Neural cell (in vitro differentiated cells): ENCODE data around the gene ERC2. TPM values are rescaled to one million over a fixed set of nuclear protein-coding genes. Genes with fewer than 3 reads are reported as not detected.

Experiments
- H2AFZ ChIP-seq: fragments of 200-600, 300-800 bp; sonication (generic), shearing (Covaris generic); 2 replicates; pipeline ENCODE4 v1.6.0; 2014; ENCODE audit warnings: low read depth, mild to moderate bottlenecking, antibody characterized with exemption, low read length, moderate library complexity
- H3F3A ChIP-seq: fragments of 200-600 bp; shearing (Covaris generic); 2 replicates; pipeline ENCODE4 v1.6.1; 2016; ENCODE audit warnings: mild to moderate bottlenecking, moderate library complexity, mixed read lengths, antibody characterized with exemption, low read length; ENCODE audit not compliant: insufficient read depth, poor library complexity, severe bottlenecking
- H3K27ac ChIP-seq: fragments of 200-600, 300-800 bp; sonication (generic), shearing (Covaris generic); 2 replicates; pipeline ENCODE4 v1.5.1; 2014; ENCODE audit warnings: mild to moderate bottlenecking, low read length, moderate library complexity
- H3K27me3 ChIP-seq: fragments of 300-800, 200-600 bp; sonication (generic), shearing (Covaris generic); 2 replicates; pipeline ENCODE4 v1.6.0; 2014; ENCODE audit warnings: mild to moderate bottlenecking, low read depth, low read length, moderate library complexity; ENCODE audit not compliant: insufficient read depth
- H3K36me3 ChIP-seq: fragments of 300-800, 200-600 bp; sonication (generic), shearing (Covaris generic); 2 replicates; pipeline ENCODE4 v1.5.1; 2014; ENCODE audit warnings: mild to moderate bottlenecking, antibody characterized with exemption, low read length, moderate library complexity; ENCODE audit not compliant: insufficient read depth
- H3K4me2 ChIP-seq: fragments of 300-800, 200-600 bp; sonication (generic), shearing (Covaris generic); 2 replicates; pipeline ENCODE4 v1.6.0; 2014; ENCODE audit warnings: mild to moderate bottlenecking, low read length
- H3K4me3 ChIP-seq: fragments of 300-800, 200-600 bp; sonication (generic), shearing (Covaris generic); 2 replicates; pipeline ENCODE4 v1.5.1; 2014; ENCODE audit warnings: mild to moderate bottlenecking, low read length, moderate library complexity
- H3K79me2 ChIP-seq: fragments of 200-600 bp; shearing (Covaris generic); replicated peaks from 2 replicates; pipeline ENCODE4 v1.6.0; 2014; ENCODE audit warnings: mild to moderate bottlenecking, low read length, moderate library complexity; ENCODE audit not compliant: insufficient read depth
- H3K9ac ChIP-seq: fragments of 300-800, 200-600 bp; sonication (generic), shearing (Covaris generic); 2 replicates; pipeline ENCODE4 v1.6.1; 2016; ENCODE audit warnings: mild to moderate bottlenecking, low read length, mixed read lengths
- H3K9me2 ChIP-seq: fragments of 200-600 bp; shearing (Covaris generic); 2 replicates; pipeline ENCODE4 v1.6.1; 2016; ENCODE audit warnings: mild to moderate bottlenecking, low read length, mixed read lengths; ENCODE audit not compliant: insufficient read depth
- H3K9me3 ChIP-seq: fragments of 200-600, 300-800 bp; sonication (generic), shearing (Covaris generic); 2 replicates; pipeline ENCODE4 v1.6.1; 2016; ENCODE audit warnings: mild to moderate bottlenecking, mixed run types, low read length, moderate library complexity, mixed read lengths
- H4K20me1 ChIP-seq: fragments of 200-600 bp; shearing (Covaris generic); 2 replicates; pipeline ENCODE4 v1.6.1; 2016; ENCODE audit warnings: mild to moderate bottlenecking, mixed run types; ENCODE audit not compliant: insufficient read depth
- EP300 ChIP-seq: fragments of 450-650 bp; conservative IDR thresholded peaks from 2 replicates; pipeline ENCODE4 v1.6.1; 2014; ENCODE audit warnings: antibody characterized with exemption, mild to moderate bottlenecking, moderate library complexity; ENCODE audit not compliant: poor library complexity, severe bottlenecking
- EZH2 ChIP-seq: fragments of 200-600, 300-800 bp; shearing (Covaris generic), sonication (generic); IDR thresholded peaks from 2 replicates; pipeline ENCODE4 v1.6.1; 2014; ENCODE audit warnings: antibody characterized with exemption, low read length, borderline replicate concordance, mild to moderate bottlenecking; ENCODE audit not compliant: insufficient read depth, poor library complexity, severe bottlenecking
- MXI1 ChIP-seq: fragments of 450-650 bp; conservative IDR thresholded peaks from 2 replicates; pipeline ENCODE4 v1.6.1; 2014; ENCODE audit warnings: antibody characterized with exemption, mild to moderate bottlenecking; ENCODE audit not compliant: poor library complexity, severe bottlenecking
- POLR2AphosphoS5 ChIP-seq: IDR thresholded peaks from 2 replicates; pipeline ENCODE4 v1.6.1; 2012
- RAD21 ChIP-seq: fragments of 450-650 bp; conservative IDR thresholded peaks from 2 replicates; pipeline ENCODE4 v1.6.1; 2014; ENCODE audit warnings: antibody characterized with exemption, mild to moderate bottlenecking, moderate library complexity
- SMC3 ChIP-seq: fragments of 450-650 bp; conservative IDR thresholded peaks from 2 replicates; pipeline ENCODE4 v1.6.1; 2014; ENCODE audit warnings: antibody characterized with exemption, mild to moderate bottlenecking, moderate library complexity; ENCODE audit not compliant: poor library complexity
- TAF1 ChIP-seq: IDR thresholded peaks from 2 replicates; pipeline ENCODE4 v1.6.1; 2012; ENCODE audit warnings: low read depth
- polyA plus RNA-seq: library from polyadenylated mRNA; depleted of rRNA; stranded (reverse); fragments of >200 nt; gene quantifications from 2 replicates; pipeline ENCODE4 v1.2.3, GENCODE V29; 2014
- TF ChIP-seq, protein P1 (sequence below): fragments of 450-650 bp; IDR thresholded peaks from 2 replicates; pipeline ENCODE4 v1.5.1; 2014; ENCODE audit warnings: antibody characterized with exemption, mild to moderate bottlenecking, moderate library complexity; ENCODE audit not compliant: poor library complexity, severe bottlenecking
- TF ChIP-seq, protein P2 (sequence below): IDR thresholded peaks from 2 replicates; pipeline ENCODE4 v1.6.1; 2012; ENCODE audit warnings: borderline replicate concordance

Gene ERC2
- polyA plus RNA-seq, 1 donor from 2014 or later: 60.4 TPM

DNA sequence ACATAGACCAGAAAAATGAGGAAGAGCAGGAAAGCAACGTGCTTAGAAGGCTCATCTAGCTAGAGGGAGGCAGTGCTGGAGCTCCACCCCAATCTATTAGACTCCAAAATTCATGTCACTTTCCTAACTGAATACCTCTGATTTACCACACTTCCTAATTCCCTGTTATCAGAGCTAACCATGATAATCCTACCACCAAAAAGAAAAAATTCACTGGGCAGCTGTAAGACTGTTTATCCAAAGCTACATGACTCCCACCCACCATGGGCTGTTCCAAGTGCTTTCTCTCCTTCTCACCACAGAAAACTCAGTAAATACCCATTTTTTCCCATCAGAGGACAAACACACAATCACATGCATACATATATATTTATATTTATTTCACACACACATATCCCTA lies 501.7 kb downstream of the ERC2 start:
- no peak overlapping the region for H3K4me3 ChIP-seq
- TF ChIP-seq MXI1 (no peak), EZH2 (no peak), RAD21 (no peak), EP300 (no peak), POLR2AphosphoS5 (no peak), TAF1 (no peak), SMC3 (no peak)
- TF ChIP-seq, protein P1, sequence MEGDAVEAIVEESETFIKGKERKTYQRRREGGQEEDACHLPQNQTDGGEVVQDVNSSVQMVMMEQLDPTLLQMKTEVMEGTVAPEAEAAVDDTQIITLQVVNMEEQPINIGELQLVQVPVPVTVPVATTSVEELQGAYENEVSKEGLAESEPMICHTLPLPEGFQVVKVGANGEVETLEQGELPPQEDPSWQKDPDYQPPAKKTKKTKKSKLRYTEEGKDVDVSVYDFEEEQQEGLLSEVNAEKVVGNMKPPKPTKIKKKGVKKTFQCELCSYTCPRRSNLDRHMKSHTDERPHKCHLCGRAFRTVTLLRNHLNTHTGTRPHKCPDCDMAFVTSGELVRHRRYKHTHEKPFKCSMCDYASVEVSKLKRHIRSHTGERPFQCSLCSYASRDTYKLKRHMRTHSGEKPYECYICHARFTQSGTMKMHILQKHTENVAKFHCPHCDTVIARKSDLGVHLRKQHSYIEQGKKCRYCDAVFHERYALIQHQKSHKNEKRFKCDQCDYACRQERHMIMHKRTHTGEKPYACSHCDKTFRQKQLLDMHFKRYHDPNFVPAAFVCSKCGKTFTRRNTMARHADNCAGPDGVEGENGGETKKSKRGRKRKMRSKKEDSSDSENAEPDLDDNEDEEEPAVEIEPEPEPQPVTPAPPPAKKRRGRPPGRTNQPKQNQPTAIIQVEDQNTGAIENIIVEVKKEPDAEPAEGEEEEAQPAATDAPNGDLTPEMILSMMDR: no peak
- TF ChIP-seq, protein P2, sequence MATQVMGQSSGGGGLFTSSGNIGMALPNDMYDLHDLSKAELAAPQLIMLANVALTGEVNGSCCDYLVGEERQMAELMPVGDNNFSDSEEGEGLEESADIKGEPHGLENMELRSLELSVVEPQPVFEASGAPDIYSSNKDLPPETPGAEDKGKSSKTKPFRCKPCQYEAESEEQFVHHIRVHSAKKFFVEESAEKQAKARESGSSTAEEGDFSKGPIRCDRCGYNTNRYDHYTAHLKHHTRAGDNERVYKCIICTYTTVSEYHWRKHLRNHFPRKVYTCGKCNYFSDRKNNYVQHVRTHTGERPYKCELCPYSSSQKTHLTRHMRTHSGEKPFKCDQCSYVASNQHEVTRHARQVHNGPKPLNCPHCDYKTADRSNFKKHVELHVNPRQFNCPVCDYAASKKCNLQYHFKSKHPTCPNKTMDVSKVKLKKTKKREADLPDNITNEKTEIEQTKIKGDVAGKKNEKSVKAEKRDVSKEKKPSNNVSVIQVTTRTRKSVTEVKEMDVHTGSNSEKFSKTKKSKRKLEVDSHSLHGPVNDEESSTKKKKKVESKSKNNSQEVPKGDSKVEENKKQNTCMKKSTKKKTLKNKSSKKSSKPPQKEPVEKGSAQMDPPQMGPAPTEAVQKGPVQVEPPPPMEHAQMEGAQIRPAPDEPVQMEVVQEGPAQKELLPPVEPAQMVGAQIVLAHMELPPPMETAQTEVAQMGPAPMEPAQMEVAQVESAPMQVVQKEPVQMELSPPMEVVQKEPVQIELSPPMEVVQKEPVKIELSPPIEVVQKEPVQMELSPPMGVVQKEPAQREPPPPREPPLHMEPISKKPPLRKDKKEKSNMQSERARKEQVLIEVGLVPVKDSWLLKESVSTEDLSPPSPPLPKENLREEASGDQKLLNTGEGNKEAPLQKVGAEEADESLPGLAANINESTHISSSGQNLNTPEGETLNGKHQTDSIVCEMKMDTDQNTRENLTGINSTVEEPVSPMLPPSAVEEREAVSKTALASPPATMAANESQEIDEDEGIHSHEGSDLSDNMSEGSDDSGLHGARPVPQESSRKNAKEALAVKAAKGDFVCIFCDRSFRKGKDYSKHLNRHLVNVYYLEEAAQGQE: no peak
- H2AFZ ChIP-seq: no peak overlapping the region
- H4K20me1 ChIP-seq: no peaks in the 10 kb centered on the region
- H3K4me2 ChIP-seq: no peak overlapping the region
- no peaks in the 10 kb centered on the region for H3K9me3 ChIP-seq
- H3K9me2 ChIP-seq: no peaks in the 10 kb centered on the region
- no peaks in the 10 kb centered on the region for H3F3A ChIP-seq
- no peaks in the 10 kb centered on the region for H3K27me3 ChIP-seq
- no peaks in the 10 kb centered on the region for H3K36me3 ChIP-seq
- no peak overlapping the region for H3K27ac ChIP-seq
- no peaks in the 10 kb centered on the region for H3K79me2 ChIP-seq
- no peak overlapping the region for H3K9ac ChIP-seq

DNA sequence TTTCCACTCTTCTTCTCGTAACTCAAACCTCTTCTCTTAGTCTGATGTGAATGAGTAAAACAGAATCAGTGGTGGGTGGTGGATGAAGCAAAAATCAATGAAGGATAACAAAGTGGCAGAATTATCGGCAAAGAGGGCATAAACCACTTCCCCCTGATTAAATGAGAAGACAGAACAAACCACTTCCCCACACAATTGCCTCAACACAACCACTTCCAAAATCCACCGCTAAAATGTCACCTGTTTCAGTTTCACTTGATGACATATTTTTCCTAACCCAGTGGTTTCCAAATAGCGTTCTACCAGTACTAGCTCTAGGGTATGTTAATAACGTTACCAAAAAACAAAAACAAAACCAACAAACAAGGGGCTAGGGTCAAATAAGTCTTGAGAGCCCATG lies 502.5 kb downstream of the ERC2 start:
- H3K79me2 ChIP-seq: no peaks in the 10 kb centered on the region
- H3F3A ChIP-seq: no peaks in the 10 kb centered on the region
- H3K27ac ChIP-seq: no peak overlapping the region
- no peaks in the 10 kb centered on the region for H3K9me3 ChIP-seq
- H3K4me2 ChIP-seq: no peak overlapping the region
- H4K20me1 ChIP-seq: no peaks in the 10 kb centered on the region
- H3K27me3 ChIP-seq: no peaks in the 10 kb centered on the region
- no peaks in the 10 kb centered on the region for H3K36me3 ChIP-seq
- no peak overlapping the region for H2AFZ ChIP-seq
- no peak for TF ChIP-seq TAF1
- no peak for TF ChIP-seq SMC3
- TF ChIP-seq, protein P2: no peak
- no peak for TF ChIP-seq RAD21
- no peak for TF ChIP-seq MXI1
- TF ChIP-seq EZH2: no peak
- TF ChIP-seq, protein P1: no peak
- TF ChIP-seq EP300: no peak
- no peak for TF ChIP-seq POLR2AphosphoS5
- no peaks in the 10 kb centered on the region for H3K9me2 ChIP-seq
- H3K9ac ChIP-seq: no peak overlapping the region
- H3K4me3 ChIP-seq: no peak overlapping the region
